ENCODE measurements around the gene HTR1B. TPM values are rescaled to one million over a fixed set of nuclear protein-coding genes. Genes with fewer than 3 reads are reported as not detected.

Gene HTR1B
- total and polyA plus RNA-seq, 2 of the 4 experiments (the other 2 are of a cell fraction), result 0.27 to 0.36 TPM

DNA sequence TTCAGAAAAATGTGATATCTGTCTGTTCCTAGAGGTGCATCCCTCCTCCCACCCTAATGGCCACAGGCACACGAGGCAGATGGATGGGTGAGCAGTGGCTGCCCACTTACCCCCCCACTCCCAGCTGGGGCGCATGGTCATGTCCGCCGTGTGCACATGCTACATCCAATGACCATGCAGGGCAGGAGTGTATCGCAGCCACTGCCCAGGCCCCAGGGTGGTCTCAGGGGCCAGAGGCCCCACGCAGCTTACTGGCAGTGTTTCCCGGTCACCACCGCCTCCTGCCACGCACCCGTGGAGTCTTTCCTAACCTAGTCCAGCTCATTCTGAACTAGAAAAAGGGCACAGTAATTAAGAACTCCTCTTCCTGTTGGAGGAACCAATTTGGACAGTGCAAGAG, 11.7 kb upstream of the HTR1B start:
- Histone ChIP-seq H4K20me1 (ENCODE audit: insufficient read depth, low read length) (no peaks in the 10 kb centered on the region), H2BK5ac (ENCODE audit: low read depth, low read length, poor library complexity, severe bottlenecking) (no peak overlapping the region), H2BK120ac (ENCODE audit: low read depth, low read length) (no peak overlapping the region), H4K8ac (ENCODE audit: low read depth in 2 of 2, low read length in 2 of 2) (no peak overlapping the region), H2AK5ac (ENCODE audit: low read depth, low read length) (no peak overlapping the region), H2BK20ac (ENCODE audit: low read depth, low read length) (no peak overlapping the region), H3K4ac (ENCODE audit: low read depth, low read length) (no peak overlapping the region), H3K9me3 (ENCODE audit: control insufficient read depth, insufficient read depth, low read length) (no peaks in the 10 kb centered on the region), H3K4me1 (ENCODE audit: control insufficient read depth, insufficient read depth, low read length) (no peaks in the 10 kb centered on the region), H3K27ac (ENCODE audit: insufficient read depth, low read length) (no peak overlapping the region), H3K9ac (ENCODE audit: low read depth, low read length) (no peak overlapping the region), H2AK9ac (replicated peaks; ENCODE audit: low read depth, low read length, poor library complexity) (no peak overlapping the region), H3K23ac (ENCODE audit: low read depth, low read length) (no peak overlapping the region), H3K27me3 (ENCODE audit: control insufficient read depth, insufficient read depth, low read length) (no peaks in the 10 kb centered on the region), H4K5ac (ENCODE audit: low read depth, low read length) (no peak overlapping the region), H2BK15ac (ENCODE audit: low read depth, low read length) (no peak overlapping the region), H3K9me1 (ENCODE audit: insufficient read depth, low read length) (no peaks in the 10 kb centered on the region), H3K36me3 (ENCODE audit: control insufficient read depth, insufficient read depth, low read length) (no peaks in the 10 kb centered on the region), H3K4me2 (ENCODE audit: low read depth, low read length) (no peak overlapping the region), H4K91ac (ENCODE audit: insufficient read depth, low read depth, low read length) (no peak overlapping the region), H3K79me1 (ENCODE audit: low read depth in 1 of 2, low read length in 2 of 2) (no peaks in the 10 kb centered on the region), H3K56ac (ENCODE audit: extremely low read depth, insufficient read depth, low read length) (no peak overlapping the region), H3K4me3 (ENCODE audit: insufficient read depth, low read depth, low read length) (no peak overlapping the region), H3K18ac (ENCODE audit: low read depth, low read length) (no peak overlapping the region), H2AFZ (replicated peaks; ENCODE audit: low read length, poor library complexity) (no peak overlapping the region), H3K14ac (replicated peaks; ENCODE audit: low read depth, low read length) (no peak overlapping the region)
- in situ Hi-C loops (cut with MboI; ENCODE audit: low sequenced_read_pairs), result loop anchor here (25.0 kb wide), 1 partner anchor 1137 kb away; no protein-coding TSS in a partner anchor
- dilution Hi-C loops (cut with HindIII; ENCODE audit: low sequenced_read_pairs, unreplicated experiment), result no loop called here
- BruUV-seq (replicated peaks), result no TSS peak
- TF ChIP-seq NFE2L2 (IDR thresholded peaks at IDR 0.05; ENCODE audit: low read depth, low read length) (no peak), RAD21 (IDR thresholded peaks at IDR 0.05; ENCODE audit: low read length) (no peak), POLR2A (IDR thresholded peaks at IDR 0.05; ENCODE audit: low read depth, low read length) (no peak), BHLHE40 (IDR thresholded peaks at IDR 0.05; ENCODE audit: low read depth, low read length) (no peak), FOS (IDR thresholded peaks at IDR 0.05; ENCODE audit: low read depth, low read length) (no peak), MAFK (IDR thresholded peaks at IDR 0.05; ENCODE audit: low read depth, low read length) (no peak)
- TF ChIP-seq, protein P1, sequence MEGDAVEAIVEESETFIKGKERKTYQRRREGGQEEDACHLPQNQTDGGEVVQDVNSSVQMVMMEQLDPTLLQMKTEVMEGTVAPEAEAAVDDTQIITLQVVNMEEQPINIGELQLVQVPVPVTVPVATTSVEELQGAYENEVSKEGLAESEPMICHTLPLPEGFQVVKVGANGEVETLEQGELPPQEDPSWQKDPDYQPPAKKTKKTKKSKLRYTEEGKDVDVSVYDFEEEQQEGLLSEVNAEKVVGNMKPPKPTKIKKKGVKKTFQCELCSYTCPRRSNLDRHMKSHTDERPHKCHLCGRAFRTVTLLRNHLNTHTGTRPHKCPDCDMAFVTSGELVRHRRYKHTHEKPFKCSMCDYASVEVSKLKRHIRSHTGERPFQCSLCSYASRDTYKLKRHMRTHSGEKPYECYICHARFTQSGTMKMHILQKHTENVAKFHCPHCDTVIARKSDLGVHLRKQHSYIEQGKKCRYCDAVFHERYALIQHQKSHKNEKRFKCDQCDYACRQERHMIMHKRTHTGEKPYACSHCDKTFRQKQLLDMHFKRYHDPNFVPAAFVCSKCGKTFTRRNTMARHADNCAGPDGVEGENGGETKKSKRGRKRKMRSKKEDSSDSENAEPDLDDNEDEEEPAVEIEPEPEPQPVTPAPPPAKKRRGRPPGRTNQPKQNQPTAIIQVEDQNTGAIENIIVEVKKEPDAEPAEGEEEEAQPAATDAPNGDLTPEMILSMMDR (conservative IDR thresholded peaks at IDR 0.05; ENCODE audit: low read depth, low read length), result no peak
- TF ChIP-seq, protein P2, sequence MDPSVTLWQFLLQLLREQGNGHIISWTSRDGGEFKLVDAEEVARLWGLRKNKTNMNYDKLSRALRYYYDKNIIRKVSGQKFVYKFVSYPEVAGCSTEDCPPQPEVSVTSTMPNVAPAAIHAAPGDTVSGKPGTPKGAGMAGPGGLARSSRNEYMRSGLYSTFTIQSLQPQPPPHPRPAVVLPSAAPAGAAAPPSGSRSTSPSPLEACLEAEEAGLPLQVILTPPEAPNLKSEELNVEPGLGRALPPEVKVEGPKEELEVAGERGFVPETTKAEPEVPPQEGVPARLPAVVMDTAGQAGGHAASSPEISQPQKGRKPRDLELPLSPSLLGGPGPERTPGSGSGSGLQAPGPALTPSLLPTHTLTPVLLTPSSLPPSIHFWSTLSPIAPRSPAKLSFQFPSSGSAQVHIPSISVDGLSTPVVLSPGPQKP (IDR thresholded peaks at IDR 0.05; ENCODE audit: borderline replicate concordance, low read depth, low read length), result no peak
- ATAC-seq (ENCODE audit: low read depth) (no peak), DNase-seq (no peak)
- ChIA-PET POLR2A (ENCODE audit: unreplicated experiment) (no interaction called here), CTCF (no interaction called here)
- intact Hi-C loops (cut with micrococcal nuclease), result no loop called here
- WGBS, 2 experiments (ENCODE audit: extremely low coverage in 2 of 2, insufficient read length in 1 of 2), result 100% methylated on average over 1 of the region's 10 CpGs; no CpG with 5 or more reads in 1 of the 2 experiments
